ENCODE data around the gene HSFX4. TPM values are rescaled to one million over a fixed set of nuclear protein-coding genes. Genes with fewer than 3 reads are reported as not detected.
"Not testable (repeated sequence)": the region's sequence is repeated elsewhere in the genome, so short reads cannot be mapped to it uniquely, and the experiment has no call there.

HSFX4 gene
- total RNA-seq, 1 donor from 2014 or later: not detected

GRCh38 chrX:149939905-149940673, 10.7 kb downstream of the HSFX4 start:
- Histone ChIP-seq H3K4me3 (ENCODE audit: low read depth, low read length) (peak overlapping the region; percentile 65), H3K36me3 (ENCODE audit: control insufficient read depth, insufficient read depth, low read length) (no peaks in the 10 kb centered on the region), H3K27me3 (ENCODE audit: control insufficient read depth, insufficient read depth, low read length) (no peaks in the 10 kb centered on the region)
- no peak for TF ChIP-seq CTCF (IDR thresholded peaks at IDR 0.05; ENCODE audit: insufficient read depth, low read length, poor library complexity, severe bottlenecking)
- DNase-seq (ENCODE audit: low read depth): peak; percentile 83

- not testable (repeated sequence) for H3K4me3 ChIP-seq (ENCODE audit: low read depth, low read length); DNase-seq (ENCODE audit: low read depth); H3K36me3 ChIP-seq (ENCODE audit: control insufficient read depth, insufficient read depth, low read length); H3K27me3 ChIP-seq (ENCODE audit: control insufficient read depth, insufficient read depth, low read length)
- TF ChIP-seq CTCF (IDR thresholded peaks at IDR 0.05; ENCODE audit: insufficient read depth, low read length, poor library complexity, severe bottlenecking): peak; percentile 44
These were observed 11.3 kb downstream of the HSFX4 start for GRCh38 chrX:149940674-149941024.

GRCh38 chrX:149945087-149945670, 15.8 kb downstream of the HSFX4 start:
- not testable (repeated sequence) for H3K4me3 ChIP-seq (ENCODE audit: low read depth, low read length); DNase-seq (ENCODE audit: low read depth); H3K36me3 ChIP-seq (ENCODE audit: control insufficient read depth, insufficient read depth, low read length); H3K27me3 ChIP-seq (ENCODE audit: control insufficient read depth, insufficient read depth, low read length)

GRCh38 chrX:149945820-149946219, 16.4 kb downstream of the HSFX4 start:
- not testable (repeated sequence) for DNase-seq (ENCODE audit: low read depth); H3K4me3 ChIP-seq (ENCODE audit: low read depth, low read length); H3K27me3 ChIP-seq (ENCODE audit: control insufficient read depth, insufficient read depth, low read length); H3K36me3 ChIP-seq (ENCODE audit: control insufficient read depth, insufficient read depth, low read length)

GRCh38 chrX:149946932-149947331, 17.6 kb downstream of the HSFX4 start:
- DNase-seq (ENCODE audit: low read depth); H3K27me3 ChIP-seq (ENCODE audit: control insufficient read depth, insufficient read depth, low read length); H3K36me3 ChIP-seq (ENCODE audit: control insufficient read depth, insufficient read depth, low read length); H3K4me3 ChIP-seq (ENCODE audit: low read depth, low read length): not testable (repeated sequence)

- no peak for DNase-seq (ENCODE audit: low read depth)
- no peak for TF ChIP-seq CTCF (IDR thresholded peaks at IDR 0.05; ENCODE audit: insufficient read depth, low read length, poor library complexity, severe bottlenecking)
- Histone ChIP-seq H3K36me3 (ENCODE audit: control insufficient read depth, insufficient read depth, low read length) (no peaks in the 10 kb centered on the region), H3K4me3 (ENCODE audit: low read depth, low read length) (no peak overlapping the region), H3K27me3 (ENCODE audit: control insufficient read depth, insufficient read depth, low read length) (no peaks in the 10 kb centered on the region)
These were observed 18.6 kb downstream of the HSFX4 start for GRCh38 chrX:149948016-149948415.

GRCh38 chrX:149949743-149950436, 20.5 kb downstream of the HSFX4 start:
- no peak for DNase-seq (ENCODE audit: low read depth)
- no peak for TF ChIP-seq CTCF (IDR thresholded peaks at IDR 0.05; ENCODE audit: insufficient read depth, low read length, poor library complexity, severe bottlenecking)
- H3K4me3 ChIP-seq (ENCODE audit: low read depth, low read length): no peak overlapping the region
- no peaks in the 10 kb centered on the region for H3K27me3 ChIP-seq (ENCODE audit: control insufficient read depth, insufficient read depth, low read length)
- no peaks in the 10 kb centered on the region for H3K36me3 ChIP-seq (ENCODE audit: control insufficient read depth, insufficient read depth, low read length)
